A549 (cell line): ENCODE measurements around the gene LRRC59. TPM values are rescaled to one million over a fixed set of nuclear protein-coding genes. Genes with fewer than 3 reads are reported as not detected.

Source experiments
- ATAC-seq, 2 experiments: fragments of 200-7000 bp in 1 of 2; fragments of >200 bp in 1 of 2; cut with Nextera tagmentation in 1 of 2; cut with Tn5 transposase in 1 of 2; 3 replicates each; pipeline versions ENCODE4 v1.8.0 to v1.9.1; 2018 to 2020; ENCODE audit warnings: mild to moderate bottlenecking in 1 of 2, moderate library complexity in 1 of 2
- CTCF ChIA-PET: fragments of 300-600 bp; sonication (Branson Sonifier 250); formaldehyde crosslinking; extraction: SDS; loops from one replicate; lab custom pipeline; 2021; ENCODE audit warnings: antibody characterized with exemption, inconsistent platforms; lab: Yijun Ruan, JAX
- POLR2A ChIA-PET: fragments of 350-600 bp; formaldehyde crosslinking; extraction: SDS; loops from one replicate; lab custom pipeline; 2021; ENCODE audit warnings: antibody characterized with exemption, inconsistent platforms; lab: Yijun Ruan, JAX
- DNase-seq, 2 experiments: peaks; one replicate each; pipeline versions ENCODE4 v3.0.0 to v3.0.0-alpha.2; 2011 to 2016; ENCODE audit warnings: low read depth in 1 of 2, low spot score in 1 of 2
- FAIRE-seq: peaks from 2 replicates; lab custom pipeline; 2011; peaks lifted over from hg19 to GRCh38; lab: Jason Lieb, UNC
- H3K27ac ChIP-seq, 2 experiments: fragments of >200 bp; sonication (Bioruptor Twin); formaldehyde crosslinking; 3 replicates each; pipeline ENCODE4 v1.5.1; 2016 to 2017
- H3K4me1 ChIP-seq: fragments of >200 bp; sonication (Bioruptor Twin); formaldehyde crosslinking; 3 replicates; pipeline ENCODE4 v1.6.1; 2016
- H3K4me2 ChIP-seq: fragments of >200 bp; sonication (Bioruptor Twin); formaldehyde crosslinking; 3 replicates; pipeline ENCODE4 v1.6.1; 2016
- H3K4me3 ChIP-seq: fragments of >200 bp; sonication (Bioruptor Twin); formaldehyde crosslinking; 3 replicates; pipeline ENCODE4 v1.5.1; 2016
- H3K9me3 ChIP-seq: fragments of >200 bp; sonication (Bioruptor Twin); formaldehyde crosslinking; 3 replicates; pipeline ENCODE4 v1.6.1; 2016
- ATOH8 ChIP-seq: fragments of 250-450 bp; sonication (Bioruptor Pico); IDR thresholded peaks from 2 replicates; pipeline ENCODE4 v1.5.0; 2020; ENCODE audit warnings: low read depth, mild to moderate bottlenecking, moderate library complexity
- CBX8 ChIP-seq: fragments of 200-600 bp; sonication (generic); IDR thresholded peaks from 2 replicates; pipeline ENCODE4 v1.6.1; 2016
- EHMT2 ChIP-seq: fragments of 200-600 bp; sonication (generic); IDR thresholded peaks from 2 replicates; pipeline ENCODE4 v1.6.1; 2016; ENCODE audit warnings: antibody characterized with exemption, low read depth, mild to moderate bottlenecking, moderate library complexity
- EP300 ChIP-seq, 2 experiments: fragments of >200 bp; sonication (Bioruptor Twin); formaldehyde crosslinking; IDR thresholded peaks; 2 replicates in 1 of 2; 3 replicates in 1 of 2; pipeline ENCODE4 v1.6.1; 2016 to 2017
- FOSL2 ChIP-seq, 2 experiments: fragments of 450-650 bp in 1 of 2; fragments of >200 bp in 1 of 2; sonication (Bioruptor Twin) in 1 of 2; formaldehyde crosslinking; IDR thresholded peaks; 2 replicates each; pipeline versions ENCODE4 v1.5.0 to v1.6.1; 2016 to 2020; ENCODE audit warnings: mild to moderate bottlenecking in 1 of 2, moderate library complexity in 1 of 2
- HES2 ChIP-seq: fragments of >200 bp; sonication (Bioruptor Twin); formaldehyde crosslinking; IDR thresholded peaks from 2 replicates; pipeline ENCODE4 v1.6.1; 2016
- HMGXB4 ChIP-seq: fragments of 250-450 bp; sonication (Bioruptor Pico); IDR thresholded peaks from 2 replicates; pipeline ENCODE4 v1.5.0; 2021; ENCODE audit warnings: mild to moderate bottlenecking, moderate library complexity, borderline replicate concordance
- HOXB13 ChIP-seq: fragments of 250-450 bp; sonication (Bioruptor Pico); IDR thresholded peaks from 2 replicates; pipeline ENCODE4 v1.5.0; 2020; ENCODE audit warnings: low read depth, mild to moderate bottlenecking, moderate library complexity
- HOXB5 ChIP-seq: fragments of 250-450 bp; sonication (Bioruptor Pico); IDR thresholded peaks from 2 replicates; pipeline ENCODE4 v1.5.0; 2020; ENCODE audit warnings: mild to moderate bottlenecking, moderate library complexity
- JUN ChIP-seq, 2 experiments: fragments of >200 bp; sonication (Bioruptor Twin); formaldehyde crosslinking; IDR thresholded peaks; 2 replicates in 1 of 2; 3 replicates in 1 of 2; pipeline ENCODE4 v1.6.1; 2016 to 2017
- KDM1A ChIP-seq: fragments of 200-600 bp; sonication (generic); IDR thresholded peaks from 2 replicates; pipeline ENCODE4 v1.6.1; 2016; ENCODE audit warnings: low read depth, mild to moderate bottlenecking
- MAX ChIP-seq: IDR thresholded peaks from 2 replicates; pipeline ENCODE4 v1.6.1; 2012
- NFE2L2 ChIP-seq: fragments of 150-350 bp; conservative IDR thresholded peaks from 2 replicates; pipeline ENCODE4 v1.6.1; 2014; ENCODE audit warnings: low read length
- NPAS2 ChIP-seq: fragments of 250-450 bp; sonication (Bioruptor Pico); IDR thresholded peaks from 2 replicates; pipeline ENCODE4 v1.8.0; 2022; ENCODE audit warnings: mild to moderate bottlenecking, moderate library complexity, borderline replicate concordance
- POLR2AphosphoS2 ChIP-seq: conservative IDR thresholded peaks from 2 replicates; pipeline ENCODE4 v1.6.1; 2012; ENCODE audit warnings: low read length, improper control_type of control experiment, inconsistent platforms
- RARB ChIP-seq: fragments of 250-450 bp; sonication (Bioruptor Pico); IDR thresholded peaks from 2 replicates; pipeline ENCODE4 v1.8.0; 2021; ENCODE audit warnings: mild to moderate bottlenecking, moderate library complexity
- REST ChIP-seq: fragments of 200-600 bp; sonication (generic); IDR thresholded peaks from 2 replicates; pipeline ENCODE4 v1.6.1; 2016; ENCODE audit warnings: antibody characterized with exemption, mild to moderate bottlenecking, moderate library complexity
- TFCP2L1 ChIP-seq: fragments of 250-450 bp; sonication (Bioruptor Pico); IDR thresholded peaks from 2 replicates; pipeline ENCODE4 v1.5.0; 2021; ENCODE audit warnings: mild to moderate bottlenecking
- TP53 ChIP-seq: fragments of 250-450 bp; sonication (Bioruptor Pico); IDR thresholded peaks from 2 replicates; pipeline ENCODE4 v1.5.0; 2021; ENCODE audit warnings: mild to moderate bottlenecking, moderate library complexity
- WGBS: methylation state at CpG from one replicate; pipeline ENCODE4 v1.1.6; 2017; ENCODE audit errors: missing lambda C conversion rate; 5-methylcytosine and 5-hydroxymethylcytosine counted together
- polyA plus RNA-seq, 4 experiments: library from polyadenylated mRNA; depleted of rRNA in 3 of 4; stranded (reverse); fragments of >200 nt; fragmentation: RNase III in 1 of 4; extraction: RNeasy Plus Mini Kit Qiagen cat#74134 plus additional on column Dnase treatment in 1 of 4; gene quantifications; 2 replicates in 3 of 4; 3 replicates in 1 of 4; pipeline ENCODE4 v1.2.3, GENCODE V29; 2011 to 2017

LRRC59 gene
- polyA plus RNA-seq, 2 of the 4 experiments (the other 2 are of a cell fraction): 209 to 228 TPM

- TF ChIP-seq POLR2AphosphoS2 (no peak), HOXB13 (CRISPR knock-in tag) (no peak), ATOH8 (CRISPR knock-in tag) (no peak), JUN (IDR thresholded peaks at IDR 0.05) (no peak), FOSL2 (IDR thresholded peaks at IDR 0.05) (no peak), FOSL2 (CRISPR knock-in tag; IDR thresholded peaks at IDR 0.05) (no peak), HOXB5 (CRISPR knock-in tag) (no peak), HES2 (no peak), RARB (CRISPR knock-in tag) (no peak), CBX8 (no peak), TP53 (CRISPR knock-in tag) (no peak), TFCP2L1 (CRISPR knock-in tag) (no peak), REST (no peak)
- ATAC-seq (no peak), FAIRE-seq (no peak), DNase-seq (no peak)
- WGBS: 95% methylated on average over 22 of the region's 27 CpGs
- peaks cover 2% of the 10 kb centered on the region; the same call in 2 of the 3 replicates for H3K4me1 ChIP-seq
- CTCF ChIA-PET: interaction anchor here (0.6 to 2.6 kb wide), 3 partner anchors 9 to 57 kb away, joined by 4 to 8 read pairs (median 6); partner anchors contain the start of gene LRRC59
- no peaks in the 10 kb centered on the region for H3K9me3 ChIP-seq
- POLR2A ChIA-PET: no interaction called here
- H3K27ac ChIP-seq: no peak overlapping the region
- H3K4me2 ChIP-seq: no peak overlapping the region
- no peak overlapping the region for H3K4me3 ChIP-seq
These were observed 43.6 kb downstream of the LRRC59 start for GRCh38 chr17:50353600-50354195.

GRCh38 chr17:50352693-50353599 lies 44.4 kb downstream of the LRRC59 start:
- Histone ChIP-seq H3K4me1 (peaks cover 9% of the 10 kb centered on the region; the same call in 2 of the 3 replicates), H3K4me3 (no peak overlapping the region), H3K4me2 (no peak overlapping the region), H3K9me3 (no peaks in the 10 kb centered on the region), H3K27ac (no peak overlapping the region)
- ChIA-PET POLR2A (interaction anchor here (0.7 kb wide), 1 partner anchor 9 kb away, joined by 3 read pairs; no protein-coding TSS in a partner anchor), CTCF (interaction anchor here (0.6 to 7.6 kb wide), 5 partner anchors 9 to 352 kb away, joined by 3 to 87 read pairs (median 6); partner anchors contain the start of gene LRRC59)
- DNase-seq (no peak), FAIRE-seq (no peak), ATAC-seq (peak in 1 of 2 experiments; percentile 4; a peak in 2 of 6 replicates)
- TF ChIP-seq EP300 (IDR thresholded peaks at IDR 0.05) (no peak), MAX (no peak), HOXB13 (CRISPR knock-in tag) (no peak), NPAS2 (CRISPR knock-in tag) (no peak), NFE2L2 (no peak), EHMT2 (no peak), POLR2AphosphoS2 (no peak), HMGXB4 (no peak), KDM1A (no peak), HES2 (no peak), CBX8 (no peak)
- WGBS: 92% methylated on average over 21 of the region's 21 CpGs
